ENCODE data around the gene SF3B2.

DNA sequence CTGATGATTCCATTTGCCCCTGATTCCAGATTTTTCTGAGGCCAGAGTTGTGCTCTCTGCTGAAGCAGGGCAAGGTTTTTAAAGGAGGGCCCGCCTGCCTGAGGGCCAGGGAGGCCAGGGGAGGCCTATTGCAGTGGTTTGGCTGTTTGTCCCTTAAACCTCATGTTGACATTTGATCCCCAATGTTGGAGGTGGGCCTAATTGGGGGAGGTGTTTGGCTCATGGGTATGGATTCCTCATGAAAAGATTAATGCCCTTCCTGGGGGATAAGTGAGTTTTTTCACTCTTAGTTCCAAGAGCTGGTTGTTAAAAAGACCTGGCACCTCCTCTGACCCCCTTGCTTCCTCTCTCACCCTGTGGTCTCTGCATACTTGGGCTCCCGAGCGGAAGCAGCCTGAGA lies 12.4 kb upstream of the SF3B2 start:
- TF ChIP-seq, protein P1, sequence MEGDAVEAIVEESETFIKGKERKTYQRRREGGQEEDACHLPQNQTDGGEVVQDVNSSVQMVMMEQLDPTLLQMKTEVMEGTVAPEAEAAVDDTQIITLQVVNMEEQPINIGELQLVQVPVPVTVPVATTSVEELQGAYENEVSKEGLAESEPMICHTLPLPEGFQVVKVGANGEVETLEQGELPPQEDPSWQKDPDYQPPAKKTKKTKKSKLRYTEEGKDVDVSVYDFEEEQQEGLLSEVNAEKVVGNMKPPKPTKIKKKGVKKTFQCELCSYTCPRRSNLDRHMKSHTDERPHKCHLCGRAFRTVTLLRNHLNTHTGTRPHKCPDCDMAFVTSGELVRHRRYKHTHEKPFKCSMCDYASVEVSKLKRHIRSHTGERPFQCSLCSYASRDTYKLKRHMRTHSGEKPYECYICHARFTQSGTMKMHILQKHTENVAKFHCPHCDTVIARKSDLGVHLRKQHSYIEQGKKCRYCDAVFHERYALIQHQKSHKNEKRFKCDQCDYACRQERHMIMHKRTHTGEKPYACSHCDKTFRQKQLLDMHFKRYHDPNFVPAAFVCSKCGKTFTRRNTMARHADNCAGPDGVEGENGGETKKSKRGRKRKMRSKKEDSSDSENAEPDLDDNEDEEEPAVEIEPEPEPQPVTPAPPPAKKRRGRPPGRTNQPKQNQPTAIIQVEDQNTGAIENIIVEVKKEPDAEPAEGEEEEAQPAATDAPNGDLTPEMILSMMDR (IDR thresholded peaks at IDR 0.05): no peak
- TF ChIP-seq POLR2A (IDR thresholded peaks at IDR 0.05; ENCODE audit: low read depth) (no peak), POLR2AphosphoS5 (IDR thresholded peaks at IDR 0.05) (no peak), EP300 (IDR thresholded peaks at IDR 0.05) (no peak)

All from esophagus muscularis mucosa (tissue), 4 donors.